Activated CD4-positive, alpha-beta T cell treated with anti-CD3 and anti-CD28 coated beads, Interleukin-2, Interleukin-4, amounts not matched to agents 100 ng/mL and 50 ng/mL, durations not matched to agents 16 hours and 8 hours (primary cell): Measurements from ENCODE around the gene ABHD2.
"Not testable (repeated sequence)": the region's sequence is repeated elsewhere in the genome, so short reads cannot be mapped to it uniquely, and the experiment has no call there.

Experiments used
- DNase-seq: peaks from one replicate; pipeline ENCODE4 v3.0.0-alpha.2; 2020; ENCODE audit warnings: low spot score

ABHD2 gene

GRCh38 chr15:89075101-89075640, 13.1 kb upstream of the ABHD2 start:
- no peak for DNase-seq

- no peak for DNase-seq
Measured at GRCh38 chr15:89075846-89076245, 12.4 kb upstream of the ABHD2 start.

GRCh38 chr15:89077750-89078149, 10.5 kb upstream of the ABHD2 start:
- no peak for DNase-seq

- DNase-seq = no peak
Measured at GRCh38 chr15:89078851-89079810, 9.1 kb upstream of the ABHD2 start.

GRCh38 chr15:89081878-89082277, 6.4 kb upstream of the ABHD2 start:
- DNase-seq = no peak

- DNase-seq = no peak
Measured at GRCh38 chr15:89083246-89083645, 5.0 kb upstream of the ABHD2 start.

- DNase-seq = no peak
Measured at GRCh38 chr15:89085289-89085926, 2.8 kb upstream of the ABHD2 start.

- DNase-seq = not testable (repeated sequence)
Measured at GRCh38 chr15:89085933-89086332, 2.3 kb upstream of the ABHD2 start.

GRCh38 chr15:89086390-89086789, 1.9 kb upstream of the ABHD2 start:
- not testable (repeated sequence) for DNase-seq

GRCh38 chr15:89087161-89087829, 961 bp upstream of the ABHD2 start:
- DNase-seq = no peak

GRCh38 chr15:89088605-89089315, 504 bp downstream of the ABHD2 start:
- no peak for DNase-seq

- no peak for DNase-seq
Measured at GRCh38 chr15:89089316-89090230, 1.3 kb downstream of the ABHD2 start.

- DNase-seq = peak; percentile 61
Measured at GRCh38 chr15:89090791-89091626, 2.8 kb downstream of the ABHD2 start.

GRCh38 chr15:89091627-89092220, 3.5 kb downstream of the ABHD2 start:
- DNase-seq = no peak

GRCh38 chr15:89093509-89093908, 5.3 kb downstream of the ABHD2 start:
- no peak for DNase-seq

- no peak for DNase-seq
Measured at GRCh38 chr15:89095073-89095472, 6.8 kb downstream of the ABHD2 start.

- no peak for DNase-seq
Measured at GRCh38 chr15:89095556-89095955, 7.3 kb downstream of the ABHD2 start.

GRCh38 chr15:89096664-89097063, 8.4 kb downstream of the ABHD2 start:
- no peak for DNase-seq

GRCh38 chr15:89097313-89097712, 9.1 kb downstream of the ABHD2 start:
- DNase-seq = no peak
